Fibroblast of the aortic adventitia (primary cell): Measurements from ENCODE around the gene CLSTN1. TPM values are rescaled to one million over a fixed set of nuclear protein-coding genes. Genes with fewer than 3 reads are reported as not detected.
A peak's percentile ranks its signal among the peaks of the same experiment; 100 is the strongest.

Experiments used
- DNase-seq: peaks from one replicate; pipeline ENCODE4 v3.0.0-alpha.2; 2010; ENCODE audit warnings: low read depth
- H3K4me3 ChIP-seq: 2 replicates; pipeline ENCODE4 v1.5.1; 2011; ENCODE audit warnings: low read depth, mild to moderate bottlenecking, control low read depth, low read length, moderate library complexity
- total RNA-seq: library from RNA; depleted of rRNA; stranded (reverse); fragments of >200 nt; gene quantifications from 2 replicates; pipeline ENCODE4 v1.2.3, GENCODE V29; 2012; ENCODE audit warnings: low replicate concordance
- TF ChIP-seq, protein P1 (sequence below): IDR thresholded peaks from 2 replicates; pipeline ENCODE4 v1.5.1; 2011; ENCODE audit warnings: mild to moderate bottlenecking, low read length, control low read depth, inconsistent platforms; ENCODE audit not compliant: insufficient read depth

CLSTN1 gene
- total RNA-seq, 1 donor, result 61.5 TPM

GRCh38 chr1:9869831-9870251 is 46.1 kb upstream of the CLSTN1 start:
- H3K4me3 ChIP-seq, result no peak overlapping the region
- no peak for DNase-seq
- TF ChIP-seq, protein P1, sequence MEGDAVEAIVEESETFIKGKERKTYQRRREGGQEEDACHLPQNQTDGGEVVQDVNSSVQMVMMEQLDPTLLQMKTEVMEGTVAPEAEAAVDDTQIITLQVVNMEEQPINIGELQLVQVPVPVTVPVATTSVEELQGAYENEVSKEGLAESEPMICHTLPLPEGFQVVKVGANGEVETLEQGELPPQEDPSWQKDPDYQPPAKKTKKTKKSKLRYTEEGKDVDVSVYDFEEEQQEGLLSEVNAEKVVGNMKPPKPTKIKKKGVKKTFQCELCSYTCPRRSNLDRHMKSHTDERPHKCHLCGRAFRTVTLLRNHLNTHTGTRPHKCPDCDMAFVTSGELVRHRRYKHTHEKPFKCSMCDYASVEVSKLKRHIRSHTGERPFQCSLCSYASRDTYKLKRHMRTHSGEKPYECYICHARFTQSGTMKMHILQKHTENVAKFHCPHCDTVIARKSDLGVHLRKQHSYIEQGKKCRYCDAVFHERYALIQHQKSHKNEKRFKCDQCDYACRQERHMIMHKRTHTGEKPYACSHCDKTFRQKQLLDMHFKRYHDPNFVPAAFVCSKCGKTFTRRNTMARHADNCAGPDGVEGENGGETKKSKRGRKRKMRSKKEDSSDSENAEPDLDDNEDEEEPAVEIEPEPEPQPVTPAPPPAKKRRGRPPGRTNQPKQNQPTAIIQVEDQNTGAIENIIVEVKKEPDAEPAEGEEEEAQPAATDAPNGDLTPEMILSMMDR, result no peak

GRCh38 chr1:9868244-9868590 is 44.5 kb upstream of the CLSTN1 start:
- TF ChIP-seq, protein P1, result no peak
- H3K4me3 ChIP-seq, result no peak overlapping the region
- no peak for DNase-seq

- DNase-seq, result peak; percentile 73
- no peak overlapping the region for H3K4me3 ChIP-seq
Observed at GRCh38 chr1:9867408-9868243, 43.9 kb upstream of the CLSTN1 start.

GRCh38 chr1:9866836-9867235 is 43.1 kb upstream of the CLSTN1 start:
- DNase-seq, result no peak
- TF ChIP-seq, protein P1, result no peak
- no peak overlapping the region for H3K4me3 ChIP-seq

More at GRCh38 chr1:9867408-9868243, 43.9 kb upstream of the CLSTN1 start:
- TF ChIP-seq, protein P1, result peak; percentile 96

DNA sequence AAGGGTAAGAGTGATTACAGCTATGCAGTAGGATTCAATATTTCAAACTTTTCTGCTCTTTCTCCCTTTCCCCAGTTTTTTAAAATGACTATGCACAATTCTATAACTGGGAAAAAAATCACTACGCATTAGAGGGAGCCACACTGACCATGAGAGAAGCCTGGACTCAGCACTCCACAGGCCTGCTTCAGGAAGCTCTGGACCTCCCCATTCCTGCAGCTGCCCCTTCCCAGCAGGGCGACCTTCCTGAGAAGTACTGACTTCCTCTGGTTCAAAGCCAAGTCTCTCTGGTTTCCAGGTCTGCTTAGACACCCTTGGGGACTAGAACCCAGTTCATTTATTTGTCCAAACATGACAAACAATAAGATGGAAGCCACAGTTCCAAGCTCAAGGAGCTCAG is 42.0 kb upstream of the CLSTN1 start:
- no peak overlapping the region for H3K4me3 ChIP-seq
- no peak for DNase-seq
- TF ChIP-seq, protein P1, result no peak

DNA sequence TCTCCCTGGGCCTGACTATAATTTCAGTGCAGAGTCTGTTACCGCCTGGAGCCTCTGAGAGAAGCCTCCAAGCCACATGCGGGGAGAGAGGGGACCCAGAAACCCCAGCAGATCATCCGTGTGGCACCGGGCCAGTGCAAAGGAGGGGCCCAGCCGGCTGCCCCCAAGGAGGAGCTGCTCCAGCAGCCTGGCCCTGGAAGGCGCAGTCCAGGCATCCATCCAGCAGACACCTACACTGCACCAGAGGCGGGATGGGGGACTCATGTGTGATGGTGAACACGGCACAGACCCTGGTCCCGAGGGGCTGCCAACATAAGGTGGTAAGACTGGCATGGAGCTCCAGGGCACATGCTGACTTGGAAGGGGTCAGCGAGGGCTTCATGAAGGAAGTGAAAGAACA is 39.6 kb upstream of the CLSTN1 start:
- no peak overlapping the region for H3K4me3 ChIP-seq
- TF ChIP-seq, protein P1, result no peak
- no peak for DNase-seq
